Activated B cell treated with CpG ODN at 0.5 μM for 24 hours (primary cell): ENCODE results near the gene SLC30A2. TPM values are rescaled to one million over a fixed set of nuclear protein-coding genes. Genes with fewer than 3 reads are reported as not detected.

ENCODE experiments used
- ATAC-seq: fragments of 200-7000 bp; cut with Tn5 transposase; one replicate; pipeline ENCODE4 v1.10.0; 2021; ENCODE audit warnings: low read depth, mild to moderate bottlenecking, moderate library complexity
- CTCF ChIA-PET: fragments of 350-600 bp; sonication (Branson Sonifier 250); formaldehyde crosslinking; loops from one replicate; lab custom pipeline; 2021; ENCODE audit warnings: antibody characterized with exemption; lab: Charles Lee
- POLR2A ChIA-PET: fragments of 350-600 bp; sonication (Branson Sonifier 250); formaldehyde crosslinking; loops from one replicate; lab custom pipeline; 2021; ENCODE audit warnings: antibody characterized with exemption; lab: Charles Lee
- DNase-seq: peaks from one replicate; pipeline ENCODE4 v3.0.0; 2022
- H3K27ac Mint-ChIP-seq: one replicate; pipeline ENCODE4 v1.8.0; 2020; ENCODE audit warnings: mixed read lengths
- H3K27me3 Mint-ChIP-seq: one replicate; pipeline ENCODE4 v1.8.0; 2021; ENCODE audit warnings: mixed read lengths
- H3K36me3 Mint-ChIP-seq: one replicate; pipeline ENCODE4 v1.8.0; 2021; ENCODE audit warnings: low read depth, mixed read lengths
- H3K4me1 Mint-ChIP-seq: one replicate; pipeline ENCODE4 v1.8.0; 2021; ENCODE audit warnings: mixed read lengths
- H3K4me3 Mint-ChIP-seq: one replicate; pipeline ENCODE4 v1.8.0; 2020; ENCODE audit warnings: mild to moderate bottlenecking, mixed read lengths
- H3K9me3 Mint-ChIP-seq: one replicate; pipeline ENCODE4 v1.8.0; 2020; ENCODE audit warnings: mixed read lengths
- intact Hi-C: fragments of 100-400 bp; cut with micrococcal nuclease; formaldehyde crosslinking; loops from one replicate; pipeline ENCODE4 v1.15.1; 2024
- total RNA-seq: library from RNA; stranded (reverse); gene quantifications from 2 replicates; pipeline ENCODE4 v1.2.3, GENCODE V29; 2022
- TF ChIP-seq, protein P1 (sequence below): fragments of 200-600 bp; IDR thresholded peaks from one replicate; pipeline ENCODE4 v1.8.0; 2022; ENCODE audit warnings: antibody characterized with exemption, mild to moderate bottlenecking

SLC30A2 gene
- total RNA-seq, 1 donor from 2014 or later = not detected

DNA sequence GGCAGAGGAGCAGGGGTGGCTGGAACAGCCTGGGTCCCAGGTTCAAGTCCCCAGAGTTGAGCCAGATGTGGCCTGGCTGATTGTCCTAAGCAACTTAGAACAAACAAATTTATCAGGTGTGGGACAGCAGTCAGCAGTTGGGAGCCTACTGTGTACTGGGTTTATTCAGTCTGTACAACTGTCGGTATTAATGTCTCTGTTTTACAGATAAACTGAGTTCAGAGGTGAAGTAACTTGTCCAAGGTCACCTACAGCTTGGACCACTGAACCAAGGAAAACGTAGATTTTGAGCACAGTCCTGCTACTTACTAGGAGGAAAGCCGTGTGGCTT is 36.1 kb upstream of the SLC30A2 start:
- Mint-ChIP-seq H3K9me3 (no peaks in the 10 kb centered on the region), H3K27ac (no peak overlapping the region), H3K36me3 (no peaks in the 10 kb centered on the region), H3K4me3 (no peak overlapping the region), H3K4me1 (no peaks in the 10 kb centered on the region), H3K27me3 (peaks cover 21% of the 10 kb centered on the region)
- intact Hi-C loops = no loop called here
- POLR2A ChIA-PET = no interaction called here
- TF ChIP-seq, protein P1, sequence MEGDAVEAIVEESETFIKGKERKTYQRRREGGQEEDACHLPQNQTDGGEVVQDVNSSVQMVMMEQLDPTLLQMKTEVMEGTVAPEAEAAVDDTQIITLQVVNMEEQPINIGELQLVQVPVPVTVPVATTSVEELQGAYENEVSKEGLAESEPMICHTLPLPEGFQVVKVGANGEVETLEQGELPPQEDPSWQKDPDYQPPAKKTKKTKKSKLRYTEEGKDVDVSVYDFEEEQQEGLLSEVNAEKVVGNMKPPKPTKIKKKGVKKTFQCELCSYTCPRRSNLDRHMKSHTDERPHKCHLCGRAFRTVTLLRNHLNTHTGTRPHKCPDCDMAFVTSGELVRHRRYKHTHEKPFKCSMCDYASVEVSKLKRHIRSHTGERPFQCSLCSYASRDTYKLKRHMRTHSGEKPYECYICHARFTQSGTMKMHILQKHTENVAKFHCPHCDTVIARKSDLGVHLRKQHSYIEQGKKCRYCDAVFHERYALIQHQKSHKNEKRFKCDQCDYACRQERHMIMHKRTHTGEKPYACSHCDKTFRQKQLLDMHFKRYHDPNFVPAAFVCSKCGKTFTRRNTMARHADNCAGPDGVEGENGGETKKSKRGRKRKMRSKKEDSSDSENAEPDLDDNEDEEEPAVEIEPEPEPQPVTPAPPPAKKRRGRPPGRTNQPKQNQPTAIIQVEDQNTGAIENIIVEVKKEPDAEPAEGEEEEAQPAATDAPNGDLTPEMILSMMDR = no peak
- DNase-seq (no peak), ATAC-seq (no peak)
- CTCF ChIA-PET = no interaction called here

DNA sequence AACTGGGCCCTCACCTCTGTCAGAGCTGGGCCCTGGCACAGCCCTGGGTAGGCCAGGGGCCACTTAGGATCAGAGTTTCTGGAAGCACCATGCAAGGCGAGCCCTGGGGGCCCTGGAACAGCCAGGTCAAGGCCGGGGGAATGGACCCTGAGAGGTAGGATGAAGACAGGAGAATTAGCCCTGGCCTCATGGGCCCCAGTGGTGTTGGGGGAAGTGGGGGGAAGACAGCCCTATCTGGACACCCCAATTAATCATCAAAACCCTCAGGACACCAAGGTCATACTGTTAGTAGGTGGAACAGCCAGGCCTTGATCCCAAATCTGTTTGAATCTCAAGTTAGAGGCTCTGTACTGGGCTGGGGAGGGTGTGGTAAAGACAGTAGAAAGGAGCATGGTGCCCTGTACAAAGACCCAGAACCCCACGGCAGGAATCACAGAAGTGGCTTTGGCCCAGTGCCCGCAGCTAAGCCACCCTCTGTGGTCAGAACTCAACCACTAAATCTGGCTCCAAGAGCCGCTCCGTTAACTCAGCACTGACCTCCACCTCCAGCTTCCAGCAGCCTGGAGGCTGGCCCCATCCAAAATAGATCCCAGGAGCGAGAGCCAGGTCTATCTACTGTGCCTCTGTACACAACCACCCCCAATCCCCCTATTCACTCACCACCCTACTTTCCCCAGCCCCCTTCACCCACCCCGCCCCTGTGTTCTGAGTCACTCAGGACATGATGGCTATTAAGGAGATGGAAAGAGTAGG is 35.5 kb upstream of the SLC30A2 start:
- Mint-ChIP-seq H3K36me3 (no peaks in the 10 kb centered on the region), H3K27ac (no peak overlapping the region), H3K9me3 (no peaks in the 10 kb centered on the region), H3K4me3 (no peak overlapping the region), H3K27me3 (peaks cover 24% of the 10 kb centered on the region), H3K4me1 (no peaks in the 10 kb centered on the region)
- intact Hi-C loops = no loop called here
- ChIA-PET POLR2A (no interaction called here), CTCF (interaction anchor here (1.3 kb wide), 1 partner anchor 336 kb away, joined by 3 read pairs; no protein-coding TSS in a partner anchor)
- DNase-seq = no peak
- TF ChIP-seq, protein P1 = no peak
- no peak for ATAC-seq

DNA sequence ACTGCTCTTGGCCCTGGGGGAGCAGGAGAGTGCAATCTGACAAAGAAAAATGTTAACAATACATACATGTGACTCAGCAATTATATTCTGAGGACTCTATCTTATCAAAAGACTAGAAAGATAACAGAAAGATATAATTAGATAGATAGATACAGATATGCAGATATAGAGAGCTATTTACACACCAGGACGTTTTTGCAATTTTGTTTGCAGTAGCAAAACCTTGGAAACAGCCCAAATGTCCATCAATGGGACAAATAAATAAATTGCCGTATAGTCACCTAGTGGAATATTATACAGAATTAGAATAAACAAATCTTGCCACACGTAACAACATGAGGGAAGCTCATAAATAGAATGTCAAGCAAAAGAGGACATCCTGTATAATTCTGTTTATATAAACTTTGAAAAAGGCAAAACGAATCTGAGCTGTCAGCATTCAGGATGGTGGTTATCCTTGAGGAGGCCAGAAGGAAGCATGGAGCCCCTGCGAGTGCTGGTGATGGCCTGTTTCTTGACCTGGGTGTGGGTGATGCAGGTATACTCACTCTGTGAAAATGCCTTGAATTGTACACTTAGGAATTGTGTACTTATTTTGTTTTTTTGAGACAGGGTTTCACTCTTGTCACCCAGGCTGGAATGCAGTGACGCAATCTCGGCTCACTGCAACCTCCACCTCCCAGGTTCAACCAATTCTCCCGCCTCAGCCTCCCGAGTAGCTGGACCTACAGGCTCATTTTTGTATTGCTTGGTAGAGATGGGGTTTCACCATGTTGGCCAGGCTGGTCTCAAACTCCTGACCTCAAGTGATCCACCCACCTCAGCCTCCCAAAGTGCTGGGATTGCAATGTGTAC is 34.3 kb upstream of the SLC30A2 start:
- Mint-ChIP-seq H3K36me3 (no peaks in the 10 kb centered on the region), H3K27me3 (peaks cover 25% of the 10 kb centered on the region), H3K9me3 (no peaks in the 10 kb centered on the region), H3K4me1 (no peaks in the 10 kb centered on the region), H3K27ac (no peak overlapping the region), H3K4me3 (no peak overlapping the region)
- TF ChIP-seq, protein P1 = no peak
- ChIA-PET CTCF (interaction anchor here (0.6 to 1.3 kb wide), 2 partner anchors 337 to 340 kb away, joined by 3 to 5 read pairs; no protein-coding TSS in a partner anchor), POLR2A (no interaction called here)
- intact Hi-C loops = no loop called here
- ATAC-seq = no peak
- no peak for DNase-seq

DNA sequence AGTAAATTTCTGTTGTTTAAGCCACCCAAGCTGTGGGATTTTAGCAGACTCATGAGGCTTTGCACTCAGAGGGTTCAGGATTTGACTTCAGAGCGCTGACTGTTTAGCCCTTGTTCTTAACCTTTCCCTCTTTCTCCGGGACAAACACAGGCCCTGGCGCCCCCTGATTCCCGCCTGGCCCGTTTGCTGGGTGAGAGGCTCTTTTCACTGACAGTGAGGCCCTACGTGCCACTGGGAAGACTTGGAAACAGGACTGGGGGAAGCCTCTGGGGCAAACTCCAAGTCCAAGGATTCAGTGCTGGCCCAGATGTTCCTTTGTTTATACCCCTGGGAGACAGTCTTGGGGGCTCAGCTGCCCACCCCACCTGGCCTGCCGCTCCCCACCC is 33.3 kb upstream of the SLC30A2 start:
- DNase-seq (no peak), ATAC-seq (no peak)
- Mint-ChIP-seq H3K27ac (no peak overlapping the region), H3K9me3 (no peaks in the 10 kb centered on the region), H3K27me3 (peaks cover 21% of the 10 kb centered on the region), H3K36me3 (no peaks in the 10 kb centered on the region), H3K4me1 (no peaks in the 10 kb centered on the region), H3K4me3 (no peak overlapping the region)
- ChIA-PET CTCF (no interaction called here), POLR2A (no interaction called here)
- TF ChIP-seq, protein P1 = no peak
- intact Hi-C loops = no loop called here
